ENCODE measurements around the gene C11orf87. TPM values are rescaled to one million over a fixed set of nuclear protein-coding genes. Genes with fewer than 3 reads are reported as not detected.
A peak's percentile ranks its signal among the peaks of the same experiment; 100 is the strongest.

C11orf87 gene
- not detected for total RNA-seq
- long read RNA-seq: 0 reads

GRCh38 chr11:109421981-109422869, at the start of gene C11orf87:
TSS of gene C11orf87 (plus strand) at chr11:109422190. CDS start at chr11:109423634, 1,444 bp downstream.
- DNase-seq (peak; percentile 31), ATAC-seq (peak; percentile 67)
- intact Hi-C loops (cut with micrococcal nuclease): no loop called here

GRCh38 chr11:109374032-109374431, 48.0 kb upstream of the C11orf87 start:
- ATAC-seq: no peak
- DNase-seq: no peak
- intact Hi-C loops (cut with micrococcal nuclease): no loop called here

- intact Hi-C loops (cut with micrococcal nuclease): no loop called here
- no peak for ATAC-seq
Measured at GRCh38 chr11:109374441-109374840, 47.5 kb upstream of the C11orf87 start.

GRCh38 chr11:109377039-109377742, 44.8 kb upstream of the C11orf87 start:
- intact Hi-C loops (cut with micrococcal nuclease): no loop called here
- DNase-seq (no peak), ATAC-seq (peak; percentile 92)

More at GRCh38 chr11:109374441-109374840, 47.5 kb upstream of the C11orf87 start:
- no peak for DNase-seq

GRCh38 chr11:109378034-109378433, 44.0 kb upstream of the C11orf87 start:
- no peak for DNase-seq
- ATAC-seq: peak; percentile 45
- intact Hi-C loops (cut with micrococcal nuclease): no loop called here

- intact Hi-C loops (cut with micrococcal nuclease): no loop called here
- ATAC-seq (no peak), DNase-seq (no peak)
Measured at GRCh38 chr11:109383306-109383705, 38.7 kb upstream of the C11orf87 start.

- intact Hi-C loops (cut with micrococcal nuclease): no loop called here
- ATAC-seq (no peak), DNase-seq (no peak)
Measured at GRCh38 chr11:109384873-109385272, 37.1 kb upstream of the C11orf87 start.

GRCh38 chr11:109388982-109389381, 33.0 kb upstream of the C11orf87 start:
- intact Hi-C loops (cut with micrococcal nuclease): no loop called here
- DNase-seq (no peak), ATAC-seq (no peak)

GRCh38 chr11:109390752-109391151, 31.2 kb upstream of the C11orf87 start:
- intact Hi-C loops (cut with micrococcal nuclease): no loop called here
- DNase-seq: no peak
- ATAC-seq: no peak

GRCh38 chr11:109401545-109401944, 20.4 kb upstream of the C11orf87 start:
- intact Hi-C loops (cut with micrococcal nuclease): no loop called here
- no peak for ATAC-seq
- no peak for DNase-seq

GRCh38 chr11:109405671-109406070, 16.3 kb upstream of the C11orf87 start:
- DNase-seq: no peak
- no peak for ATAC-seq
- intact Hi-C loops (cut with micrococcal nuclease): no loop called here

GRCh38 chr11:109416601-109417000, 5.4 kb upstream of the C11orf87 start:
- ATAC-seq: no peak
- intact Hi-C loops (cut with micrococcal nuclease): no loop called here

GRCh38 chr11:109422870-109423465, 978 bp downstream of the C11orf87 start:
- intact Hi-C loops (cut with micrococcal nuclease): no loop called here
- ATAC-seq: peak; percentile 64
- peak; percentile 35 for DNase-seq

More at GRCh38 chr11:109416601-109417000, 5.4 kb upstream of the C11orf87 start:
- DNase-seq: no peak

GRCh38 chr11:109423466-109424190, 1.6 kb downstream of the C11orf87 start:
- peak; percentile 36 for ATAC-seq
- no peak for DNase-seq
- intact Hi-C loops (cut with micrococcal nuclease): no loop called here

GRCh38 chr11:109424901-109425300, 2.9 kb downstream of the C11orf87 start:
- intact Hi-C loops (cut with micrococcal nuclease): no loop called here
- peak; percentile 30 for DNase-seq
- no peak for ATAC-seq

GRCh38 chr11:109425554-109425953, 3.6 kb downstream of the C11orf87 start:
- intact Hi-C loops (cut with micrococcal nuclease): no loop called here
- ATAC-seq: no peak
- DNase-seq: no peak

- DNase-seq (no peak), ATAC-seq (no peak)
- intact Hi-C loops (cut with micrococcal nuclease): no loop called here
Measured at GRCh38 chr11:109426442-109427240, 4.7 kb downstream of the C11orf87 start.

- intact Hi-C loops (cut with micrococcal nuclease): no loop called here
- no peak for DNase-seq
- ATAC-seq: no peak
Measured at GRCh38 chr11:109432105-109432504, 10.1 kb downstream of the C11orf87 start.

Data from left ventricle myocardium superior (tissue), 1 donor.